NOMO-1 (cell line): ENCODE data around the gene SLC1A2.

Source experiments
- DNase-seq, 2 experiments: peaks; one replicate each; lab custom pipeline; 2025; ENCODE audit not compliant: unreplicated experiment in 2 of 2; lab: John Stamatoyannopoulos, UW

The SLC1A2 gene

GRCh38 chr11:35377262-35377661 lies 42.1 kb downstream of the SLC1A2 start:
- DNase-seq, result no peak

- DNase-seq, result no peak
Observed at GRCh38 chr11:35376613-35377012, 42.7 kb downstream of the SLC1A2 start.

- no peak for DNase-seq
Observed at GRCh38 chr11:35376118-35376510, 43.2 kb downstream of the SLC1A2 start.

GRCh38 chr11:35375332-35376117 lies 43.8 kb downstream of the SLC1A2 start:
- no peak for DNase-seq

- DNase-seq, result no peak
Observed at GRCh38 chr11:35373284-35373933, 45.9 kb downstream of the SLC1A2 start.

GRCh38 chr11:35372565-35373283 lies 46.6 kb downstream of the SLC1A2 start:
- no peak for DNase-seq

- DNase-seq, result no peak
Observed at GRCh38 chr11:35367491-35367890, 51.9 kb downstream of the SLC1A2 start.

GRCh38 chr11:35366798-35367197 lies 52.6 kb downstream of the SLC1A2 start:
- DNase-seq, result no peak

- DNase-seq, result no peak
Observed at GRCh38 chr11:35365961-35366360, 53.4 kb downstream of the SLC1A2 start.

GRCh38 chr11:35365395-35365794 lies 54.0 kb downstream of the SLC1A2 start:
- no peak for DNase-seq

- DNase-seq, result no peak
Observed at GRCh38 chr11:35363854-35364780, 55.2 kb downstream of the SLC1A2 start.

GRCh38 chr11:35363246-35363801 lies 56.0 kb downstream of the SLC1A2 start:
- DNase-seq, result no peak

- no peak for DNase-seq
Observed at GRCh38 chr11:35362521-35362980, 56.8 kb downstream of the SLC1A2 start.

GRCh38 chr11:35360055-35360530 lies 59.3 kb downstream of the SLC1A2 start:
- no peak for DNase-seq

- DNase-seq, result no peak
Observed at GRCh38 chr11:35359321-35360054, 59.9 kb downstream of the SLC1A2 start.

- DNase-seq, result no peak
Observed at GRCh38 chr11:35358391-35358790, 61.0 kb downstream of the SLC1A2 start.

GRCh38 chr11:35357923-35358322 lies 61.4 kb downstream of the SLC1A2 start:
- no peak for DNase-seq

GRCh38 chr11:35355102-35355749 lies 64.1 kb downstream of the SLC1A2 start:
- no peak for DNase-seq

GRCh38 chr11:35354644-35355043 lies 64.7 kb downstream of the SLC1A2 start:
- DNase-seq, result no peak
